PC-9 (cell line): ENCODE data around the gene CAB39L.

ENCODE experiments used
- EZH2 ChIP-seq: fragments of 200-600 bp; sonication (generic); IDR thresholded peaks from 2 replicates; pipeline ENCODE4 v1.8.0; 2017; ENCODE audit warnings: antibody characterized with exemption, low read depth
- TF ChIP-seq, protein P1 (sequence below): fragments of 200-600 bp; sonication (generic); conservative IDR thresholded peaks from 2 replicates; pipeline ENCODE4 v1.6.1; 2017; ENCODE audit warnings: mixed run types, antibody characterized with exemption, mild to moderate bottlenecking, moderate library complexity

DNA sequence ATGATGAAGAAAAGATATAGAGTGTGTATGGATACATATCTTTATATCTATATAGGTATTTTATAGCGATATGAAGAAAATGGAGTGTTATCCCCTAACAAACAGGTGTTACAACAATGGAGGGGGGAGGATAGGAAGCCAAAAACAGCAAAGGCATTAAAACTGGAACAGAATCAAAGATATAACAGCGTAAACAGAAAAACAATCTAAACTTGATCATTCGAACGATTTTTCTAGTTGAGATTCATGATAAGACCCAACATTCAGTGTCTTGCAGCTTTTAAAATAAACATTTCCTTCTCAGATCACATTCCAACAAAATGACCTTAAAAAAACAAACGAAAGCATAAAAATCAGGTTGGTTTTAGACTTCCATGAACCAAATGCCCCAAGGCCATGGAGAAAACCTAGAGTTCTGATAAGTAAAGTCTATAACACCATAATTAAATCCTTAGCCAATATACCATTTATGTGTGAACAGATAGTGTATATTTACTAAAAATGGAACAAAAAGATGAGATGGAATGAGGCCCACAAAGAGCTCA, 55.7 kb downstream of the CAB39L start:
- no peak for TF ChIP-seq EZH2
- TF ChIP-seq, protein P1, sequence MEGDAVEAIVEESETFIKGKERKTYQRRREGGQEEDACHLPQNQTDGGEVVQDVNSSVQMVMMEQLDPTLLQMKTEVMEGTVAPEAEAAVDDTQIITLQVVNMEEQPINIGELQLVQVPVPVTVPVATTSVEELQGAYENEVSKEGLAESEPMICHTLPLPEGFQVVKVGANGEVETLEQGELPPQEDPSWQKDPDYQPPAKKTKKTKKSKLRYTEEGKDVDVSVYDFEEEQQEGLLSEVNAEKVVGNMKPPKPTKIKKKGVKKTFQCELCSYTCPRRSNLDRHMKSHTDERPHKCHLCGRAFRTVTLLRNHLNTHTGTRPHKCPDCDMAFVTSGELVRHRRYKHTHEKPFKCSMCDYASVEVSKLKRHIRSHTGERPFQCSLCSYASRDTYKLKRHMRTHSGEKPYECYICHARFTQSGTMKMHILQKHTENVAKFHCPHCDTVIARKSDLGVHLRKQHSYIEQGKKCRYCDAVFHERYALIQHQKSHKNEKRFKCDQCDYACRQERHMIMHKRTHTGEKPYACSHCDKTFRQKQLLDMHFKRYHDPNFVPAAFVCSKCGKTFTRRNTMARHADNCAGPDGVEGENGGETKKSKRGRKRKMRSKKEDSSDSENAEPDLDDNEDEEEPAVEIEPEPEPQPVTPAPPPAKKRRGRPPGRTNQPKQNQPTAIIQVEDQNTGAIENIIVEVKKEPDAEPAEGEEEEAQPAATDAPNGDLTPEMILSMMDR: no peak
